Suprapubic skin (tissue), 4 donors: ENCODE measurements around the gene NAA20.
A peak's percentile ranks its signal among the peaks of the same experiment; 100 is the strongest.

Source experiments
- CTCF ChIP-seq, 2 donors: fragments of 200-600 bp in 1 of 2; fragments of 450-650 bp in 1 of 2; sonication (generic) in 1 of 2; IDR thresholded peaks; one replicate each; pipeline ENCODE4 v1.5.1; 2016 to 2019; ENCODE audit warnings: antibody characterized with exemption in 2 of 2, mild to moderate bottlenecking in 1 of 2, moderate library complexity in 1 of 2
- EP300 ChIP-seq: sonication (generic); formaldehyde crosslinking; IDR thresholded peaks from one replicate; pipeline ENCODE4 v1.6.1; 2017; ENCODE audit warnings: antibody characterized with exemption
- POLR2A ChIP-seq, 2 donors: fragments of 450-650 bp; IDR thresholded peaks; one replicate each; pipeline ENCODE4 v1.6.1; 2017; ENCODE audit warnings: antibody characterized with exemption in 2 of 2, mild to moderate bottlenecking in 2 of 2, moderate library complexity in 2 of 2
- POLR2AphosphoS5 ChIP-seq, 3 donors: sonication (generic); formaldehyde crosslinking; IDR thresholded peaks; one replicate each; pipeline ENCODE4 v1.6.1; 2017; ENCODE audit warnings: antibody characterized with exemption in 3 of 3

GRCh38 chr20:19995220-19995863 is 21.8 kb upstream of the NAA20 start:
- TF ChIP-seq CTCF (IDR thresholded peaks at IDR 0.05): peak; percentile 67 to 74
- no peak for TF ChIP-seq POLR2AphosphoS5 (IDR thresholded peaks at IDR 0.05)
- TF ChIP-seq POLR2A (IDR thresholded peaks at IDR 0.05): no peak
- TF ChIP-seq EP300: no peak
